Keratinocyte (primary cell): ENCODE measurements around the gene ACVR1B. TPM values are rescaled to one million over a fixed set of nuclear protein-coding genes. Genes with fewer than 3 reads are reported as not detected.

Experiments
- DNase-seq: peaks from one replicate; pipeline ENCODE4 v3.0.0-alpha.2; 2011; ENCODE audit warnings: low read depth, missing footprints, low spot score
- FAIRE-seq: peaks from 2 replicates; lab custom pipeline; 2011; peaks lifted over from hg19 to GRCh38; lab: Jason Lieb, UNC
- H2AFZ ChIP-seq: 2 replicates; pipeline ENCODE4 v1.6.0; 2012; ENCODE audit warnings: low read length, control low read depth, inconsistent platforms; ENCODE audit not compliant: control insufficient read depth
- H3K27ac ChIP-seq: 2 replicates; pipeline ENCODE4 v1.5.1; 2011; ENCODE audit warnings: low read length; ENCODE audit not compliant: control insufficient read depth, insufficient read depth
- H3K27me3 ChIP-seq: 3 replicates; pipeline ENCODE4 v1.6.0; 2011; ENCODE audit warnings: low read length; ENCODE audit not compliant: control insufficient read depth, insufficient read depth; ENCODE audit errors: extremely low read depth
- H3K36me3 ChIP-seq, 2 experiments: 2 replicates in 1 of 2; 3 replicates in 1 of 2; pipeline ENCODE4 v1.5.1; 2011; ENCODE audit warnings: low read length in 2 of 2, mild to moderate bottlenecking in 1 of 2; ENCODE audit not compliant: control insufficient read depth in 2 of 2, insufficient read depth in 2 of 2; ENCODE audit errors: extremely low read depth in 1 of 2
- H3K4me1 ChIP-seq: 3 replicates; pipeline ENCODE4 v1.5.1; 2011; ENCODE audit warnings: low read length; ENCODE audit not compliant: control insufficient read depth, insufficient read depth; ENCODE audit errors: extremely low read depth
- H3K4me2 ChIP-seq: 3 replicates; pipeline ENCODE4 v1.6.0; 2011; ENCODE audit warnings: low read depth, low read length; ENCODE audit not compliant: control insufficient read depth, insufficient read depth; ENCODE audit errors: extremely low read depth
- H3K4me3 ChIP-seq, 3 experiments: fragments of 200-600 bp in 1 of 3; sonication (generic) in 1 of 3; 2 replicates in 2 of 3; 3 replicates in 1 of 3; pipeline ENCODE4 v1.5.1; 2011 to 2016; ENCODE audit warnings: low read length in 3 of 3, mild to moderate bottlenecking in 3 of 3, control low read depth in 2 of 3, inconsistent platforms in 1 of 3, low read depth in 1 of 3, mixed read lengths in 1 of 3, mixed run types in 1 of 3, moderate library complexity in 1 of 3; ENCODE audit not compliant: control insufficient read depth in 2 of 3, insufficient read depth in 2 of 3; ENCODE audit errors: extremely low read depth in 1 of 3
- H3K79me2 ChIP-seq: 2 replicates; pipeline ENCODE4 v1.6.0; 2012; ENCODE audit warnings: low read length; ENCODE audit not compliant: control insufficient read depth, insufficient read depth
- H3K9ac ChIP-seq: 3 replicates; pipeline ENCODE4 v1.6.0; 2011; ENCODE audit warnings: low read length; ENCODE audit not compliant: control insufficient read depth, insufficient read depth; ENCODE audit errors: extremely low read depth
- H3K9me1 ChIP-seq: 3 replicates; pipeline ENCODE4 v1.6.0; 2011; ENCODE audit warnings: low read length; ENCODE audit not compliant: control insufficient read depth, insufficient read depth; ENCODE audit errors: extremely low read depth
- H3K9me3 ChIP-seq: 2 replicates; pipeline ENCODE4 v1.5.1; 2012; ENCODE audit warnings: low read depth, low read length; ENCODE audit not compliant: control insufficient read depth
- H4K20me1 ChIP-seq: 3 replicates; pipeline ENCODE4 v1.6.0; 2011; ENCODE audit warnings: low read length; ENCODE audit not compliant: control insufficient read depth, insufficient read depth; ENCODE audit errors: extremely low read depth
- EZH2 ChIP-seq: IDR thresholded peaks from one replicate; pipeline ENCODE4 v1.6.1; 2012; ENCODE audit warnings: inconsistent platforms, mild to moderate bottlenecking, low read length, moderate library complexity
- dilution Hi-C: fragments of 300-500 bp; cut with MboI; formaldehyde crosslinking; loops from one replicate; pipeline ENCODE4 v1.7.0; 2020; ENCODE audit warnings: low sequenced_read_pairs; ENCODE audit not compliant: extremely low pct_ligation_motif_present
- polyA plus RNA-seq, 5 experiments: library from polyadenylated mRNA; depleted of rRNA in 3 of 5; stranded (reverse) in 3 of 5; stranded (forward) in 1 of 5; unstranded in 1 of 5; fragments of >200 nt; gene quantifications; 1 replicate in 1 of 5; 2 replicates in 3 of 5; 3 replicates in 1 of 5; pipeline versions ENCODE4 v1.2.1 to v1.2.3, GENCODE V29; 2011 to 2012; ENCODE audit warnings: missing spikeins in 2 of 5, low read depth in 1 of 5, low replicate concordance in 1 of 5
- TF ChIP-seq, protein P1 (sequence below), 3 experiments: IDR thresholded peaks in 1 of 3; conservative IDR thresholded peaks in 1 of 3; optimal IDR thresholded peaks in 1 of 3; 2 replicates in 2 of 3; 3 replicates in 1 of 3; pipeline versions ENCODE3 to v1.5.1; 2011; ENCODE audit warnings: low read length in 3 of 3, mild to moderate bottlenecking in 3 of 3, moderate library complexity in 2 of 3, control low read depth in 1 of 3, inconsistent platforms in 1 of 3; ENCODE audit not compliant: insufficient read depth in 2 of 3; ENCODE audit errors: extremely low read depth in 1 of 3

The ACVR1B gene
- polyA plus RNA-seq, 1 donor (not counting 4 experiments of a cell fraction or from before 2014, with no cell fraction given): 12.7 TPM

DNA sequence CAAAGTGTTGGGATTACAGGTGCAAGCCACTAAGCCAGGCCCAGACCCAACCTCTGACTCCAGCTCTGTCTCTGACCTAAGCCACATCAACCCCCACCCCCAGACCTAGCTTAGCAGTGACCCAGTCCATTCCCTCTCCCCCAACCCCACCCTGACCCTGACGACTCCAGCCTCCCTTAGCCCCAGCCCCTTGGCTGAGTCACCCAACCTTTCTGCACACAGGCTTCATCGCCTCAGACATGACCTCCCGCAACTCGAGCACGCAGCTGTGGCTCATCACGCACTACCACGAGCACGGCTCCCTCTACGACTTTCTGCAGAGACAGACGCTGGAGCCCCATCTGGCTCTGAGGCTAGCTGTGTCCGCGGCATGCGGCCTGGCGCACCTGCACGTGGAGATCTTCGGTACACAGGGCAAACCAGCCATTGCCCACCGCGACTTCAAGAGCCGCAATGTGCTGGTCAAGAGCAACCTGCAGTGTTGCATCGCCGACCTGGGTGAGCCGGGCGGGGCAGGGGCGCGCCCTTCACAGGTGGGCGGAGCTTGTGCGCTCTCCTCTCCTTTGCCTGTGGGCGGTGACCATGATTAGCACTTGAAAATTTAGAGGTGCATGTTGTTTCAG lies 36.4 kb upstream of the ACVR1B start:
- H3K9me1 ChIP-seq: no peaks in the 10 kb centered on the region
- TF ChIP-seq EZH2: no peak
- TF ChIP-seq, protein P1, sequence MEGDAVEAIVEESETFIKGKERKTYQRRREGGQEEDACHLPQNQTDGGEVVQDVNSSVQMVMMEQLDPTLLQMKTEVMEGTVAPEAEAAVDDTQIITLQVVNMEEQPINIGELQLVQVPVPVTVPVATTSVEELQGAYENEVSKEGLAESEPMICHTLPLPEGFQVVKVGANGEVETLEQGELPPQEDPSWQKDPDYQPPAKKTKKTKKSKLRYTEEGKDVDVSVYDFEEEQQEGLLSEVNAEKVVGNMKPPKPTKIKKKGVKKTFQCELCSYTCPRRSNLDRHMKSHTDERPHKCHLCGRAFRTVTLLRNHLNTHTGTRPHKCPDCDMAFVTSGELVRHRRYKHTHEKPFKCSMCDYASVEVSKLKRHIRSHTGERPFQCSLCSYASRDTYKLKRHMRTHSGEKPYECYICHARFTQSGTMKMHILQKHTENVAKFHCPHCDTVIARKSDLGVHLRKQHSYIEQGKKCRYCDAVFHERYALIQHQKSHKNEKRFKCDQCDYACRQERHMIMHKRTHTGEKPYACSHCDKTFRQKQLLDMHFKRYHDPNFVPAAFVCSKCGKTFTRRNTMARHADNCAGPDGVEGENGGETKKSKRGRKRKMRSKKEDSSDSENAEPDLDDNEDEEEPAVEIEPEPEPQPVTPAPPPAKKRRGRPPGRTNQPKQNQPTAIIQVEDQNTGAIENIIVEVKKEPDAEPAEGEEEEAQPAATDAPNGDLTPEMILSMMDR (optimal IDR thresholded peaks at IDR 0.05 in 1 of 3, IDR thresholded peaks at IDR 0.05 in 1 of 3, conservative IDR thresholded peaks at IDR 0.05 in 1 of 3; ENCODE audit: extremely low read depth in 1 of 3, insufficient read depth in 2 of 3, low read length in 3 of 3): no peak
- no peaks in the 10 kb centered on the region for H4K20me1 ChIP-seq
- H3K9ac ChIP-seq: no peak overlapping the region
- H3K4me3 ChIP-seq: no peak overlapping the region
- DNase-seq (no peak), FAIRE-seq (no peak)
- no peaks in the 10 kb centered on the region for H3K79me2 ChIP-seq
- dilution Hi-C loops: no loop called here
- H3K27ac ChIP-seq: no peak overlapping the region
- no peak overlapping the region for H3K4me2 ChIP-seq
- no peaks in the 10 kb centered on the region for H3K36me3 ChIP-seq
- H3K27me3 ChIP-seq: no peaks in the 10 kb centered on the region
- H3K4me1 ChIP-seq: no peaks in the 10 kb centered on the region
- H2AFZ ChIP-seq: no peak overlapping the region
- no peaks in the 10 kb centered on the region for H3K9me3 ChIP-seq

DNA sequence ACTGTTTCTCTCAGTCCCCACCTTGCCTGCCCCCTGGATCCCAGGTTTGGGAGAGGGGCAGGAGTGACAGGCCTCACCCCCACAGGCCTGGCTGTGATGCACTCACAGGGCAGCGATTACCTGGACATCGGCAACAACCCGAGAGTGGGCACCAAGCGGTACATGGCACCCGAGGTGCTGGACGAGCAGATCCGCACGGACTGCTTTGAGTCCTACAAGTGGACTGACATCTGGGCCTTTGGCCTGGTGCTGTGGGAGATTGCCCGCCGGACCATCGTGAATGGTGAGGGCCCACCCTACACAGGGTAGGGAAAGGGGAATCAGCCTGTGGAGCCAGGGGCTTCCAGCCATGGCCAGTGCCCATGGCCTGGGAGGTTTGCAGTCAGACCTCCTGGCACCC lies 35.5 kb upstream of the ACVR1B start:
- Histone ChIP-seq H3K4me1 (no peaks in the 10 kb centered on the region), H4K20me1 (no peaks in the 10 kb centered on the region), H3K9ac (no peak overlapping the region), H3K4me3 (no peak overlapping the region), H3K4me2 (no peak overlapping the region), H2AFZ (no peak overlapping the region), H3K36me3 (no peaks in the 10 kb centered on the region), H3K79me2 (no peaks in the 10 kb centered on the region), H3K9me1 (no peaks in the 10 kb centered on the region), H3K27ac (no peak overlapping the region), H3K9me3 (no peaks in the 10 kb centered on the region), H3K27me3 (no peaks in the 10 kb centered on the region)
- DNase-seq: no peak
- dilution Hi-C loops: no loop called here
- no peak for FAIRE-seq
- TF ChIP-seq, protein P1 (optimal IDR thresholded peaks at IDR 0.05 in 1 of 3, IDR thresholded peaks at IDR 0.05 in 1 of 3, conservative IDR thresholded peaks at IDR 0.05 in 1 of 3; ENCODE audit: extremely low read depth in 1 of 3, insufficient read depth in 2 of 3, low read length in 3 of 3): no peak
